Right renal cortex interstitium (tissue), 3 donors: ENCODE results near the gene TRIM26. TPM values are rescaled to one million over a fixed set of nuclear protein-coding genes. Genes with fewer than 3 reads are reported as not detected.

Source experiments
- polyA plus RNA-seq, 3 donors: library from polyadenylated mRNA; unstranded; fragments of 120-200 nt; gene quantifications; one replicate each; pipeline ENCODE4 v1.2.1, GENCODE V29; 2013; ENCODE audit not compliant: insufficient read length in 3 of 3

The TRIM26 gene
- polyA plus RNA-seq, 3 donors = 33.3 to 36.5 (median 35.3) TPM

Other genes with a start within 250 kb of the TRIM26 start
- gene POLR1H, start 152.1 kb downstream of the TRIM26 start, polyA plus RNA-seq = 10 to 100 TPM; 38.7 to 46.4 (median 43.4) TPM
- gene PPP1R11, start 146.2 kb downstream of the TRIM26 start, polyA plus RNA-seq = 10 to 100 TPM; 65.9 to 70.4 (median 66.3) TPM
- 1 to 10 TPM; 1.3 to 1.7 (median 1.5) TPM for gene RNF39, start 137.6 kb downstream of the TRIM26 start, polyA plus RNA-seq
- under 1 TPM in 1 of 3 donors, not detected in 2; 0.26 TPM for gene TRIM31, start 100.3 kb downstream of the TRIM26 start, polyA plus RNA-seq
- under 1 TPM in 2 of 3 donors, not detected in 1; 0.07 to 0.10 TPM for gene TRIM40, start 77.3 kb downstream of the TRIM26 start, polyA plus RNA-seq
- under 1 TPM; 0.36 to 0.82 (median 0.47) TPM for gene TRIM10, start 52.2 kb downstream of the TRIM26 start, polyA plus RNA-seq
- gene TRIM15, start 49.9 kb downstream of the TRIM26 start, polyA plus RNA-seq = under 1 TPM; 0.19 to 0.28 (median 0.26) TPM
- gene TRIM39, start 113.5 kb upstream of the TRIM26 start, polyA plus RNA-seq = 10 to 100 TPM; 13.1 to 14.1 (median 13.7) TPM
- gene RPP21, start 131.8 kb upstream of the TRIM26 start, polyA plus RNA-seq = 10 to 100 TPM; 29.4 to 32.0 (median 31.5) TPM